GM21447 (cell line): ENCODE measurements around the gene LTBP1.
"Not testable (repeated sequence)": the region's sequence is repeated elsewhere in the genome, so short reads cannot be mapped to it uniquely, and the experiment has no call there.

Source experiments
- ATAC-seq: cut with Tn5 transposase; IDR thresholded peaks from one replicate; pipeline ENCODE4 v1.9.1; 2021; ENCODE audit not compliant: unreplicated experiment

The LTBP1 gene

DNA sequence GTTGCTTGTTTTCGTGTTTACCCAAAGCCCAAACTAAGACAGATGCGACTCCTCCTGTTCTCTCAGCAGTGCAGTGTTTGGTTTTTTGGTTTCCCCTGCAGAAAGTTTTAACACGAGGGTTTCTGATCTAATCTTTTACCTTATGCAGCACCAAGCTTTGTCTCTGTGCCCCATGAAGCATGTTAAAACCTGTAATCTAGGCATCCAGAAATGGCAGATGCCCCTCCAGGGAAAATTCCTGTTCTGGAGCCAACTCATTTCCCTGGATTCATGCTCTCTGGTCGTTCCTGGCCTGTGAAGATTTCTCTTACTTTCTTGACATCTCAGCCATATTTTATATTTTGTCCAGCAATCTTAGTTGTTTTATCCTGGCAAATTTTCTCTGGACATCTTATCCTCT lies 91.5 kb downstream of the LTBP1 start:
- ATAC-seq = no peak

DNA sequence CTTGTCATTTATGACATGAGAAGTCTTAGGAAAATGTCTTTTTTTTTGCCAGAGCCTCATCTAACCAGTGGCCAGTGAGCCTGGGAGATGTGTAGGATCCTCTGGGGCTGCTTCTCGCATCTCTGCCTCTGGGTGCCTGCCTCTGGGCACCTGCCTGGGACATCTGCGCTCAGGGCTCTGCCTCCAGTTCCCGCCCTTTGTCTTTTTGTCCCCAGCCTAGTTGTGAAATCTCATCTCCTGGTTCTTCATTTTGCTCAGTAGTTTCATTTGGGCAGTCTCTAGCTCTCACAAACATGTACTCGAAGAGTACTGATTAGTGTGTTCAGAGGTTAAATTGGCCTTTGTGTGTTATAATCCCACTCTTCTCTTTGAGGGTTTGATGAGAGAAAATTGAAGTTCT lies 92.0 kb downstream of the LTBP1 start:
- no peak for ATAC-seq

DNA sequence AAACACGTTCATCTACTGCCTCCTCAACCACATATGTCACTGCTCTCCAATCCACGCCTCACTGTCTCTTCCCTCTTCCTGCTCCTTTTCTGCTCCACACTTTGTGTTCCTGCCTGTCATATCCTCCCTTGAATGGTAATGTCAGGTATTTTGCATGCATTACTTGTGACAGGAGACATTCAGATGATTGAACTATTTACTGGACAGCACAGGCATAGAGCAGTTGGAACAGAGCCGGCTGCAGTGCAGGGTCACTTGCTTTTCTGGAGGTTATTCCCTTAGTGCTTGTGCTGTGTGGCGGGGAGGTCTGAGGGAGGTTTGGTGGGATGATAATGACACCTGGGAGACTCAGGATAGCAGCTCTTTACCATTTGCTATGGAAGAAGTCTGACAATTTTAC lies 93.8 kb downstream of the LTBP1 start:
- no peak for ATAC-seq

- no peak for ATAC-seq
Observed at GRCh38 chr2:33042265-33042664, 95.5 kb downstream of the LTBP1 start.

DNA sequence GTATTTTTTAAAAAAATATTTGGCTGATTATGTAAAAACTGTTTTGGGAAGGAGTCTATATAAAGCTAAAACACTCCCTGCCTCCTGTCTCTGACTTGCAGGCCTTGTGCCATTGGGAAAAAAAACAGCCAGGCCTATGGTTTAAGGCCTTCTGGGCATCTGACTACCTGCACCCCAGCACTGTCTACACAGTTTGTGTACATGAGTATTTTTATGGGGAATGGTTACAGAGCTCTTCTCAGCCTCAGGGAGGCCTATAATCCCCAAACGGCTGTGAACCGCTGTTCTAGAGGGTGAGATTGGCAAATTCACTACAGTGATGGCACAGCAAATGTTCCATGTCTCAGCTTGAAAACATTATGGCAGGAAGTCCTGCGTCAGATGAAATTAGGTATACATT lies 96.1 kb downstream of the LTBP1 start:
- ATAC-seq = no peak

DNA sequence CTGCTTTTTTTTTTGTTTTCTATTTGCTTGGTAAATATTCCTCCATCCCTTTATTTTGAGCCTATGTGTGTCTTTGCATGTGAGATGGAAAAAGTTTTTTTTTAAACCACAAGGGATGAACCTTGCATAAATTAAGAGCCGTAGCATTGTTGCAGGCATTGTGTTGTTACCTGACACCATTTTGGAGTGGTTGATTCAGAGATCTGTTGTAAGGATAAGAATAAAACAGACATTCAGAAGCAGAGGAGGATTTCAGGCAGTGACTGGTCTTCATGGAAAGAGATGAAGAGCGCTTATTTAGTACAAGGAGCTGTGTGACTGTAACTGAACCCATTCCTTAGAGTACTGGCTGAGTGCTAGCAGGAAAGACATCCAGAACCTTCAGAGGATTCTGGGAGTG lies 101.2 kb downstream of the LTBP1 start:
- ATAC-seq = no peak

- no peak for ATAC-seq
Observed at GRCh38 chr2:33051586-33052360, 105.0 kb downstream of the LTBP1 start.

GRCh38 chr2:33052361-33052735 lies 105.6 kb downstream of the LTBP1 start:
- ATAC-seq = no peak

DNA sequence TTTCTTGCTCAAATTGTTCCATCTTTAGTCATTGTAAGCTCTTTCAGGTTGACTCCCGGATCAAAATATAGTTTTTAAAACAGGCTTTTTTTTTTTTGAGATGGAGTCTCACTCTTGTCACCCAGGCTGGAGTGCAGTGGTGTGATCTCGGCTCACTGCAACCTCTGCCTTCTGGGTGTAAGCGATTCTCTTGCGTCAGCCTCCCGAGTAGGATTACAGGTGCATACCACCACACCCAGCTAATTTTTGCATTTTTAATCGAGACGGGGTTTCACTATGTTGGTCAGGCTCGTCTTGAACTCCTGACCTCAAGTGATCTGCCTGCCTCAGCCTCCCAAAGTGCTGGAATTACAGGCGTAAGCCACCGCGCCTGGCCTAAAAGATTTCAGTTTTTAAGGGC lies 106.0 kb downstream of the LTBP1 start:
- ATAC-seq = not testable (repeated sequence)

GRCh38 chr2:33056170-33056569 lies 109.4 kb downstream of the LTBP1 start:
- no peak for ATAC-seq

DNA sequence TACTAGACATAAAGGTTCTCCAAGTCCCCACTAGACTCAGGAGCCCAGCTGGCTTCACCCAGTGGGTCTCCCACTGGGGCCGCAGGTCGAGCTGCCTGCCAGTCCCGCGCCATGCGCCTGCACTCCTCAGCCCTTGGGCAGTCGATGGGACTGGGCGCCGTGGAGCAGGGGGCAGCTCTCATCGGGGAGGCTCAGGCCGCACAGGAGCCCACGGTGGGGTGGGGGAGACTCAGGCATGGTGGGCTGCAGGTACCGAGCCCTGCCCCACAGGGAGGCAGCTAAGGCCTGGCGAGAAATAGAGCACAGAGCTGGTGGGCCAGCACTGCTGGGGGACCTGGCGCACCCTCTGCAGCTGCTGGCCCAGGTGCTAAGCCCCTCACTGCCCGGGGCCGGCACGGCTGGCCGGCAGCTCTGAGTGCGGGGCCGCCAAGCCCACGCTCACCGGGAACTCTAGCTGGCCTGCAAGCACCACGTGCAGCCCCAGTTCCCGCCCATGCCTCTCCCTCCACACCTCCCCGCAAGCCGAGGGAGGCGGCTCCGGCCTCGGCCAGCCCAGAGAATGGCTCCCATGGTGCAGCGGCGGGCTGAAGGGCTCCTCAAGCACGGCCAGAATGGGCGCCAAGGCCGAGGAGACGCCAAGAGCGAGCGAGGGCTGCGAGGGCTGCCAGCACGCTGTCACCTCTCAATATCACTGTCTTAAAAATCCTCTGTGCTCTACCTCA lies 110.7 kb downstream of the LTBP1 start:
- ATAC-seq = not testable (repeated sequence)

DNA sequence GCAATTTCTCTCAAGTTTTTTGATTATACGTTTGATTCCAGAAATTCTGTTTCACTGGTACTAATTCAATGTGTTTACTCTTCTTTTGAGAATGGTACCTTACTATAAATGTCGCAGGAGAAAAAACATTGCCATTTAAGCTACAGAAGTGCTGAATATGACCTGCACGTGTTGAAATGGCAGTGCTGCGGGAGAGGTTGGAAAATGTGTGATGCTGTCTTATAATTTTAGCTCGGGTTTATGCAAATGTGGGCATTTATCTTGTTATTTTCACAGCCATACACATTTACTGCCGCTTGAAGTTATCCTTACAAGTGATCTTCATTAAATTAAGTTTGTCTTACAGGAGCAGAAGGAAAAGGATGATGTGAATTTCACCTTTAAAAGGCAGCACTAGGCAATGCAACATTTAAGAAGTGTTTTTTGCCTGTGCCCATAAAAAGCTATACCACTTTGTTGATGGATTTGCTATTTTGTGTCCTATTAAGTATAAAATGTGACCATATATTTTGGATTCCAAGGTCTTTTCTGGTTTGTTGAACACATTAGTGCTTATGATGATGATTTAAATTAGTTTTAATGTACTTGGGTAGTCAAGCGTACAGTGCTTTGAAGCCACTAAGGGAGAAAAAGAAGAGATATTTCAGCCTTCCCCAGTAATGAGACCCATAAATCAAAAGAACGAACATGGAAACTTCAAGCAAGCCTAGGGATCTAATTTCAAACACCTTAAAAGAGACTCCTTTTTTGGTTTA lies 112.1 kb downstream of the LTBP1 start:
- no peak for ATAC-seq

GRCh38 chr2:33059471-33060156 lies 112.9 kb downstream of the LTBP1 start:
- ATAC-seq = no peak

GRCh38 chr2:33060405-33060804 lies 113.7 kb downstream of the LTBP1 start:
- no peak for ATAC-seq

DNA sequence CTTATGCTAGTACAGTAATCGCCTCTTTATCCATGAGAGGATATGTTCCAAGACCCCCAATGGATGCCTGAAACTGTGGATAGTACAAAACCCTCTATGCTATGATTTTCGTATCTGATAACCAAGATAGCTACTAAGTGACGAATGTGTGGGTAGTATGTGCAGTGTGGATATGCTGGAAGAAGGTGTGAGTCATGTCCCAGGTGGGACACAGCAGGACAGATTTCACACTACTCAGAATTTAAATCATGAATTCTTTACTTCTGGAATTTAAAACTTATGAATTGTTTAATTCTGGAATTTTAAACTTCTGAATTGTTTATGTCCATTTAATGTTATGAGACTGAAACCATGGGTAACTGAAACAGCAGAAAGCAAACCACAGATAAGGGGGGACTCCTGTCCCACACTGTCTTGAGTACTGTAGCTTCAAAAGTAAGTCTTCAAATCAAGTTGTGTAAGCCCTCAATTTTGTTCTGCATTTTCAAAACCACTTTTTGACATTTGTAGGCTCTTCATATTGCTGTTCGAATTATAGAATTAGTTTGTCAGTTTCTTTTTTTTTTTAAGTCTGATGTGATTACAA lies 116.0 kb downstream of the LTBP1 start:
- no peak for ATAC-seq

- no peak for ATAC-seq
Observed at GRCh38 chr2:33064349-33064801, 117.6 kb downstream of the LTBP1 start.

DNA sequence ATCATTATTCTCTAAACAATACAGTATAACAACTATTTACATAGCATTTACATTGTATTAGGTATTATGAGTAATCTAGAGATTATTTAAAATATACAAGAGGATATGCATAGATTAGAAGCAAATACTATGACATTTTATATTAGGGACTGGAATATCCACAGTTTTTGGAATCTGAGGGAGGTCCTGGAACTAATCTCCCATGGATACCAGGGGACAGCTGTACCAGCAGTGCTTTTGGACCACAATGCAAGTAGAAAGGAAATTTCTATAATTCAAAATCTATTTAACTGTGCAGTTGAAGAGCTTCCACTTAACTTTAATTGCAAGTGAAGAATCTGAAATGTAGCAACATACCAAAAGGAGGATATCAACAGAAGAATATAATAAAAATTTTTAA lies 120.8 kb downstream of the LTBP1 start:
- ATAC-seq = no peak

DNA sequence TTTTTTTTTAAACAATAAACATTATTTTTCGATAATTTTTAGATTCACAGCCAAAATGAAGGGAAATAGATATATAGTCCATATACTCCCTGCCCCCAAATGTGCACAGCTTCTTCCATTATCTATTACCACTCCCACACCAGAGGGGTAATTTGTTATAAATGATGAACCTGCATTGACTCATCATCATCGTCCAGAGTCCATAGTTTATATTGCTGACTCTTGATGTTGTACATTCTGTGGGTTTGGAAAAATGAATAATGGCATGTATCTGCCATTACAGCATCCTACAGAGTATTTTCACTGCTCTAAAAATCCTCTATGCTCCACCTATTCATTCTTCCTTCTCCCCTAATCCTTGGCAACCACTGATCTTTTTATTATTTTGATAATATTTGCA lies 121.5 kb downstream of the LTBP1 start:
- ATAC-seq = no peak

- ATAC-seq = no peak
Observed at GRCh38 chr2:33069894-33070651, 123.3 kb downstream of the LTBP1 start.

- no peak for ATAC-seq
Observed at GRCh38 chr2:33071591-33071990, 124.8 kb downstream of the LTBP1 start.
